Adrenal gland (tissue), 5 donors: ENCODE results near the gene CAND2.

Experiments used
- POLR2A ChIP-seq, 2 donors: fragments of 450-650 bp; IDR thresholded peaks; one replicate each; pipeline ENCODE4 v1.6.1; 2017; ENCODE audit warnings: antibody characterized with exemption in 2 of 2, mild to moderate bottlenecking in 2 of 2, moderate library complexity in 1 of 2
- TF ChIP-seq, protein P1 (sequence below), 6 experiments: fragments of 450-650 bp in 4 of 6; fragments of 200-600 bp in 2 of 6; sonication (generic) in 1 of 6; IDR thresholded peaks; 1 replicate in 5 of 6; 2 replicates in 1 of 6; pipeline versions ENCODE4 v1.5.1 to v1.8.0; 2016 to 2021; ENCODE audit warnings: antibody characterized with exemption in 6 of 6, mild to moderate bottlenecking in 2 of 6, moderate library complexity in 1 of 6
- donor health status: DM: no; HTN: no; CAD: no.

DNA sequence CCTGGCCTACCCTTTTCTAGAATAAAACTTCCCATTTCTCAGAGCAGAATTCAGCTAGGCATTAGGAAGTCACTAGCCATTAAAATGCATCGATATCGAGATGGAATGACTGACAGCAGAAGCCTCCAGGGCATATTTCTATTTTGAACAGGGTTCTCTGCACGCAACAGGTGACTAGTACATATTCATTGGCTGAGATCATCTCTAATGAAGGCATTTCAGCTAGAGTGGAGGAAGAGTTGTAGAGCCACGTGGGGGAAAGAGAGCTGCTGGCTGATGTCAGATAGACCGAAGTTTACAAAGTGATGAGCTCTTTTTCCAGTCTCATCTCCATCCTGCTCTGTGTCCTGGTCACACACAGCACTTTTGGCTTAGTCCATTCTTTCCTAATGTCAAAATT is 44.9 kb upstream of the CAND2 start:
- TF ChIP-seq, protein P1, sequence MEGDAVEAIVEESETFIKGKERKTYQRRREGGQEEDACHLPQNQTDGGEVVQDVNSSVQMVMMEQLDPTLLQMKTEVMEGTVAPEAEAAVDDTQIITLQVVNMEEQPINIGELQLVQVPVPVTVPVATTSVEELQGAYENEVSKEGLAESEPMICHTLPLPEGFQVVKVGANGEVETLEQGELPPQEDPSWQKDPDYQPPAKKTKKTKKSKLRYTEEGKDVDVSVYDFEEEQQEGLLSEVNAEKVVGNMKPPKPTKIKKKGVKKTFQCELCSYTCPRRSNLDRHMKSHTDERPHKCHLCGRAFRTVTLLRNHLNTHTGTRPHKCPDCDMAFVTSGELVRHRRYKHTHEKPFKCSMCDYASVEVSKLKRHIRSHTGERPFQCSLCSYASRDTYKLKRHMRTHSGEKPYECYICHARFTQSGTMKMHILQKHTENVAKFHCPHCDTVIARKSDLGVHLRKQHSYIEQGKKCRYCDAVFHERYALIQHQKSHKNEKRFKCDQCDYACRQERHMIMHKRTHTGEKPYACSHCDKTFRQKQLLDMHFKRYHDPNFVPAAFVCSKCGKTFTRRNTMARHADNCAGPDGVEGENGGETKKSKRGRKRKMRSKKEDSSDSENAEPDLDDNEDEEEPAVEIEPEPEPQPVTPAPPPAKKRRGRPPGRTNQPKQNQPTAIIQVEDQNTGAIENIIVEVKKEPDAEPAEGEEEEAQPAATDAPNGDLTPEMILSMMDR (IDR thresholded peaks at IDR 0.05) = no peak
- no peak for TF ChIP-seq POLR2A (IDR thresholded peaks at IDR 0.05)
